ENCODE measurements around the gene PARD3B. TPM values are rescaled to one million over a fixed set of nuclear protein-coding genes. Genes with fewer than 3 reads are reported as not detected.

PARD3B gene
- total RNA-seq, 1 experiment from 2014 or later, result 0.68 TPM

- no peak for DNase-seq (ENCODE audit: low spot score)
Observed at GRCh38 chr2:205500951-205501350, 955.7 kb downstream of the PARD3B start.

GRCh38 chr2:205501826-205502225 is 956.6 kb downstream of the PARD3B start:
- DNase-seq (ENCODE audit: low spot score), result no peak

GRCh38 chr2:205505371-205505770 is 960.1 kb downstream of the PARD3B start:
- no peak for DNase-seq (ENCODE audit: low spot score)

GRCh38 chr2:205509655-205510054 is 964.4 kb downstream of the PARD3B start:
- DNase-seq (ENCODE audit: low spot score), result no peak

- no peak for DNase-seq (ENCODE audit: low spot score)
Observed at GRCh38 chr2:205510345-205510744, 965.1 kb downstream of the PARD3B start.

- no peak for DNase-seq (ENCODE audit: low spot score)
Observed at GRCh38 chr2:205511221-205511620, 965.9 kb downstream of the PARD3B start.

- peak; percentile 13 for DNase-seq (ENCODE audit: low spot score)
Observed at GRCh38 chr2:205511641-205512040, 966.4 kb downstream of the PARD3B start.

- DNase-seq (ENCODE audit: low spot score), result no peak
Observed at GRCh38 chr2:205520311-205520710, 975.0 kb downstream of the PARD3B start.

- DNase-seq (ENCODE audit: low spot score), result no peak
Observed at GRCh38 chr2:205524656-205525055, 979.4 kb downstream of the PARD3B start.

- no peak for DNase-seq (ENCODE audit: low spot score)
Observed at GRCh38 chr2:205527801-205528200, 982.5 kb downstream of the PARD3B start.

- DNase-seq (ENCODE audit: low spot score), result no peak
Observed at GRCh38 chr2:205531072-205531471, 985.8 kb downstream of the PARD3B start.

GRCh38 chr2:205531489-205532148 is 986.3 kb downstream of the PARD3B start:
- no peak for DNase-seq (ENCODE audit: low spot score)

- no peak for DNase-seq (ENCODE audit: low spot score)
Observed at GRCh38 chr2:205535001-205535400, 989.7 kb downstream of the PARD3B start.

GRCh38 chr2:205539603-205540002 is 994.3 kb downstream of the PARD3B start:
- DNase-seq (ENCODE audit: low spot score), result no peak

- DNase-seq (ENCODE audit: low spot score), result no peak
Observed at GRCh38 chr2:205540036-205540435, 994.8 kb downstream of the PARD3B start.

- DNase-seq (ENCODE audit: low spot score), result no peak
Observed at GRCh38 chr2:205543262-205543843, 998.1 kb downstream of the PARD3B start.

- no peak for DNase-seq (ENCODE audit: low spot score)
Observed at GRCh38 chr2:205543937-205544702, 998.8 kb downstream of the PARD3B start.

GRCh38 chr2:205545971-205546816 is 1000.9 kb downstream of the PARD3B start:
- DNase-seq (ENCODE audit: low spot score), result no peak

- no peak for DNase-seq (ENCODE audit: low spot score)
Observed at GRCh38 chr2:205555566-205556230, 1010.4 kb downstream of the PARD3B start.

GRCh38 chr2:205556357-205556756 is 1011.1 kb downstream of the PARD3B start:
- DNase-seq (ENCODE audit: low spot score), result peak; percentile 16

GRCh38 chr2:205556841-205557539 is 1011.7 kb downstream of the PARD3B start:
- no peak for DNase-seq (ENCODE audit: low spot score)
